ENCODE results near the gene ZNF808. TPM values are rescaled to one million over a fixed set of nuclear protein-coding genes. Genes with fewer than 3 reads are reported as not detected.

The ZNF808 gene
- total and polyA plus RNA-seq, 2 of the 13 experiments (the other 11 are each of a cell fraction or from before 2014, with no cell fraction given), result 3.0 to 7.4 TPM

DNA sequence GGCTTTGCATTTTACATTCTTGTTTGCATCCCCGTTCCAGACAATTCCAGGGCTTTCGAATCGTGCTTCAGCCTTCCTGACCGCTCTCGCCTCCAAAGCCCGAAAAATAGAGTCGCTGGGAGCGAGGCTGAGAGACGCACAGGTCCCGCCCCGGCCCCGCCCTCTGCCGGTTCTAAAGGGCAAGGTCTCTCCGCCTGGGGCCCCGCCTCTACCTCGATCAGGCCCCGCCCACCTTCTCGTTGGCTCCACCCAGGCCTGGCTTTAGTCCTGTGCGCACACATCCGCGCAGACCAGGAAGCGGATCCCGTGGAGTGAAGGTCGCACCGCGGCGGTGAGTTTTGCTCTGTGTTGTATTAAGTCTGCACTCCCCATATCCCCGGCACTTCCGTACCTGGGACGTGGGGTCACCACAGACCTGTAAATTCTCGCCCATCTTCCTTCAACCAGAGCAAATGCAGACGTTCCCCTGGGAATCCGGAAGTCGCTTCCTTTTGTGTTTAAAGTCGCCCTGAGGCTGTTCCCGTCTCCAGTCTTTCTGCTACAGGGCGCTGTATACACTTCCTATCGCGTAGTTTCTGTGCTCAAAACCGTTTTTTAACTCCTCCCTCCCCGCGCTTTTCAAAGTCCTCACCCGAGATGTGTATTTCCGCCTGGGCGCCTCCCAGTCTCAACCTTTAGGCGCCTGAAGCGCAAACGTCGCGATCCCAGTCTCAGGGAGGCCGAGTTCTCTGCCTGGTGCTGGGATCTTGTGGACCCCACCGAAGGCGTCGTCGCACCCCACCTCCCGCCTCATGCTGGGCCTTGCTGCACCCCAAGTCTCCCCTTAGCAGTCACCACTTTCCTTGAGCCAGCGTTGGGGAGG is 42.8 kb downstream of the ZNF808 start, which contains the start of gene ZNF701 (continued):
- TF ChIP-seq, protein P1, sequence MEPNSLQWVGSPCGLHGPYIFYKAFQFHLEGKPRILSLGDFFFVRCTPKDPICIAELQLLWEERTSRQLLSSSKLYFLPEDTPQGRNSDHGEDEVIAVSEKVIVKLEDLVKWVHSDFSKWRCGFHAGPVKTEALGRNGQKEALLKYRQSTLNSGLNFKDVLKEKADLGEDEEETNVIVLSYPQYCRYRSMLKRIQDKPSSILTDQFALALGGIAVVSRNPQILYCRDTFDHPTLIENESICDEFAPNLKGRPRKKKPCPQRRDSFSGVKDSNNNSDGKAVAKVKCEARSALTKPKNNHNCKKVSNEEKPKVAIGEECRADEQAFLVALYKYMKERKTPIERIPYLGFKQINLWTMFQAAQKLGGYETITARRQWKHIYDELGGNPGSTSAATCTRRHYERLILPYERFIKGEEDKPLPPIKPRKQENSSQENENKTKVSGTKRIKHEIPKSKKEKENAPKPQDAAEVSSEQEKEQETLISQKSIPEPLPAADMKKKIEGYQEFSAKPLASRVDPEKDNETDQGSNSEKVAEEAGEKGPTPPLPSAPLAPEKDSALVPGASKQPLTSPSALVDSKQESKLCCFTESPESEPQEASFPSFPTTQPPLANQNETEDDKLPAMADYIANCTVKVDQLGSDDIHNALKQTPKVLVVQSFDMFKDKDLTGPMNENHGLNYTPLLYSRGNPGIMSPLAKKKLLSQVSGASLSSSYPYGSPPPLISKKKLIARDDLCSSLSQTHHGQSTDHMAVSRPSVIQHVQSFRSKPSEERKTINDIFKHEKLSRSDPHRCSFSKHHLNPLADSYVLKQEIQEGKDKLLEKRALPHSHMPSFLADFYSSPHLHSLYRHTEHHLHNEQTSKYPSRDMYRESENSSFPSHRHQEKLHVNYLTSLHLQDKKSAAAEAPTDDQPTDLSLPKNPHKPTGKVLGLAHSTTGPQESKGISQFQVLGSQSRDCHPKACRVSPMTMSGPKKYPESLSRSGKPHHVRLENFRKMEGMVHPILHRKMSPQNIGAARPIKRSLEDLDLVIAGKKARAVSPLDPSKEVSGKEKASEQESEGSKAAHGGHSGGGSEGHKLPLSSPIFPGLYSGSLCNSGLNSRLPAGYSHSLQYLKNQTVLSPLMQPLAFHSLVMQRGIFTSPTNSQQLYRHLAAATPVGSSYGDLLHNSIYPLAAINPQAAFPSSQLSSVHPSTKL (CRISPR knock-in tag; IDR thresholded peaks at IDR 0.05), result no peak; the same call in 1 of the 2 replicates
- TF ChIP-seq, protein P2, sequence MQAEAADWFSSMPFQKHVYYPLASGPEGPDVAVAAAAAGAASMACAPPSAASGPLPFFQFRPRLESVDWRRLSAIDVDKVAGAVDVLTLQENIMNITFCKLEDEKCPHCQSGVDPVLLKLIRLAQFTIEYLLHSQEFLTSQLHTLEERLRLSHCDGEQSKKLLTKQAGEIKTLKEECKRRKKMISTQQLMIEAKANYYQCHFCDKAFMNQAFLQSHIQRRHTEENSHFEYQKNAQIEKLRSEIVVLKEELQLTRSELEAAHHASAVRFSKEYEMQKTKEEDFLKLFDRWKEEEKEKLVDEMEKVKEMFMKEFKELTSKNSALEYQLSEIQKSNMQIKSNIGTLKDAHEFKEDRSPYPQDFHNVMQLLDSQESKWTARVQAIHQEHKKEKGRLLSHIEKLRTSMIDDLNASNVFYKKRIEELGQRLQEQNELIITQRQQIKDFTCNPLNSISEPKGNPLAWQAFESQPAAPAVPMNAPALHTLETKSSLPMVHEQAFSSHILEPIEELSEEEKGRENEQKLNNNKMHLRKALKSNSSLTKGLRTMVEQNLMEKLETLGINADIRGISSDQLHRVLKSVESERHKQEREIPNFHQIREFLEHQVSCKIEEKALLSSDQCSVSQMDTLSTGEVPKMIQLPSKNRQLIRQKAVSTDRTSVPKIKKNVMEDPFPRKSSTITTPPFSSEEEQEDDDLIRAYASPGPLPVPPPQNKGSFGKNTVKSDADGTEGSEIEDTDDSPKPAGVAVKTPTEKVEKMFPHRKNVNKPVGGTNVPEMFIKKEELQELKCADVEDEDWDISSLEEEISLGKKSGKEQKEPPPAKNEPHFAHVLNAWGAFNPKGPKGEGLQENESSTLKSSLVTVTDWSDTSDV (CRISPR knock-in tag; IDR thresholded peaks at IDR 0.05), result no peak
- TF ChIP-seq ZNF510 (CRISPR knock-in tag; IDR thresholded peaks at IDR 0.05; ENCODE audit: low read depth) (no peak), TCF7 (IDR thresholded peaks at IDR 0.05; ENCODE audit: low read depth) (no peak), MIER2 (CRISPR knock-in tag; IDR thresholded peaks at IDR 0.05) (no peak), PHF21A (CRISPR knock-in tag; IDR thresholded peaks at IDR 0.05) (no peak), ZNF713 (CRISPR knock-in tag; IDR thresholded peaks at IDR 0.05) (no peak), ZSCAN20 (CRISPR knock-in tag; IDR thresholded peaks at IDR 0.05; ENCODE audit: borderline replicate concordance) (no peak), XRCC5 (optimal IDR thresholded peaks at IDR 0.05; ENCODE audit: low read length) (no peak), NBN (conservative IDR thresholded peaks at IDR 0.05) (no peak), ZNF20 (CRISPR knock-in tag; IDR thresholded peaks at IDR 0.05) (no peak), MAFG (CRISPR knock-in tag; IDR thresholded peaks at IDR 0.05) (no peak), ZNF788 (CRISPR knock-in tag; IDR thresholded peaks at IDR 0.05; ENCODE audit: borderline replicate concordance) (peak; percentile 41; the same call in 1 of the 2 replicates), SRSF1 (optimal IDR thresholded peaks at IDR 0.05; ENCODE audit: low read depth, low read length) (peak; percentile 65), ATAD3A (CRISPR knock-in tag; IDR thresholded peaks at IDR 0.05) (no peak), ZNF557 (CRISPR knock-in tag; IDR thresholded peaks at IDR 0.05) (no peak), CBFB (CRISPR knock-in tag; IDR thresholded peaks at IDR 0.05) (no peak), MED13 (CRISPR knock-in tag; IDR thresholded peaks at IDR 0.05) (no peak), SALL2 (CRISPR knock-in tag; IDR thresholded peaks at IDR 0.05) (no peak)
- TF ChIP-seq, protein P3, sequence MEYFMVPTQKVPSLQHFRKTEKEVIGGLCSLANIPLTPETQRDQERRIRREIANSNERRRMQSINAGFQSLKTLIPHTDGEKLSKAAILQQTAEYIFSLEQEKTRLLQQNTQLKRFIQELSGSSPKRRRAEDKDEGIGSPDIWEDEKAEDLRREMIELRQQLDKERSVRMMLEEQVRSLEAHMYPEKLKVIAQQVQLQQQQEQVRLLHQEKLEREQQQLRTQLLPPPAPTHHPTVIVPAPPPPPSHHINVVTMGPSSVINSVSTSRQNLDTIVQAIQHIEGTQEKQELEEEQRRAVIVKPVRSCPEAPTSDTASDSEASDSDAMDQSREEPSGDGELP (IDR thresholded peaks at IDR 0.05; ENCODE audit: borderline replicate concordance, low read depth), result no peak
- TF ChIP-seq, protein P4, sequence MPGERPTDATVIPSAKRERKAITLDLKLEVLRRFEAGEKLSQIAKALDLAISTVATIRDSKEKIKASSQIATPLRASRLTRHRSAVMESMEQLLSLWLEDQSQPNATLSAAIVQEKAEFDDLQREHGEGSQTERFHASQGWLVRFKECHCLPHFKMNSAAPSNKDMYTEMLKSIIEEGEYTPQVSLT (CRISPR knock-in tag; IDR thresholded peaks at IDR 0.05; ENCODE audit: borderline replicate concordance, low read depth), result no peak
- TF ChIP-seq, protein P5, sequence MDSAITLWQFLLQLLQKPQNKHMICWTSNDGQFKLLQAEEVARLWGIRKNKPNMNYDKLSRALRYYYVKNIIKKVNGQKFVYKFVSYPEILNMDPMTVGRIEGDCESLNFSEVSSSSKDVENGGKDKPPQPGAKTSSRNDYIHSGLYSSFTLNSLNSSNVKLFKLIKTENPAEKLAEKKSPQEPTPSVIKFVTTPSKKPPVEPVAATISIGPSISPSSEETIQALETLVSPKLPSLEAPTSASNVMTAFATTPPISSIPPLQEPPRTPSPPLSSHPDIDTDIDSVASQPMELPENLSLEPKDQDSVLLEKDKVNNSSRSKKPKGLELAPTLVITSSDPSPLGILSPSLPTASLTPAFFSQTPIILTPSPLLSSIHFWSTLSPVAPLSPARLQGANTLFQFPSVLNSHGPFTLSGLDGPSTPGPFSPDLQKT (CRISPR knock-in tag; IDR thresholded peaks at IDR 0.05; ENCODE audit: borderline replicate concordance), result no peak
